Activated CD4-positive, alpha-beta T cell treated with anti-CD3 and anti-CD28 coated beads, Interleukin-2, amount 50 U/mL, for 1 hour (primary cell): ENCODE measurements around the gene NUBPL.
"Not testable (repeated sequence)": the region's sequence is repeated elsewhere in the genome, so short reads cannot be mapped to it uniquely, and the experiment has no call there.

Experiments
- DNase-seq: peaks from one replicate; pipeline ENCODE4 v3.0.0-alpha.2; 2020

Gene NUBPL

DNA sequence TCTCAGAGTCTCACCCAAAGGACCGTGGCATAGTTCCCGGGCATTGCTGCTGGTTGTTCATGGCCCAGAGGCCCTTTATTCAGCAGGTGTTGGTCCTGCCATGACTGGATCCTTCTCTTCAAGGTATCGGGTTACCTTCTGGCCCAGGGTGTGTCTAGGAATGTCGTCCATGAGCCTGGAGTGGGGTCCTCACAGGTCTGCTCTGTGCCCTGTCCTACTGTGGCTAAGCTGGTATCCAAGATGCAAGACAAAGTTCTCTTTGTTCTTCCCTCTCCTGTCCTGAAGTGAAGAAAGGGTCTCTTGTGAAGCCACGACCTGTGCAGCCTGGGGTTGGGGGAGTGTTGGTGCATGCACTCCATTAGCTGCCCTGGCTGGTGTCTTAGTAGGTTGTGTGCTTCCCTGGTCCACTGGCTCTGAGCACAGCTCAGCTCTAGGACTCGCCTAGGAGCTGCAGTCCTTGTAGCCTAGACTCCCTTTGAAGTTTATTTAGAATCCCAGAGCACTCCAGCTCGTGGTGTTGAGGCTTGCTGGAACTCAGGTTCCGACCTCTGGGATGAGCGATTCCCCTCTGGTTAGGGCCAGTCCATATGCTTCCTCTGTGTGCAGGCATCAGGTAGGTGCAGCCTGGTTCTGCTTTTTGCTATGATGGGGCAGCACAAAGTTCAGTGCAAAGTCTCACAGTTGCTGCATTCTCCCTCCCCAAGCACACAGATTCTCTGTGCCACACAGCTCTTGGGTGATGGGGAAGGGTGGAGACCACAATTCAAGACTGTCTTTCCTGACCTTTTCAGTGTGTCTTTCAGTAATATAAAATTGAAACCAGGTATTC lies 117.4 kb downstream of the NUBPL start:
- DNase-seq: no peak

DNA sequence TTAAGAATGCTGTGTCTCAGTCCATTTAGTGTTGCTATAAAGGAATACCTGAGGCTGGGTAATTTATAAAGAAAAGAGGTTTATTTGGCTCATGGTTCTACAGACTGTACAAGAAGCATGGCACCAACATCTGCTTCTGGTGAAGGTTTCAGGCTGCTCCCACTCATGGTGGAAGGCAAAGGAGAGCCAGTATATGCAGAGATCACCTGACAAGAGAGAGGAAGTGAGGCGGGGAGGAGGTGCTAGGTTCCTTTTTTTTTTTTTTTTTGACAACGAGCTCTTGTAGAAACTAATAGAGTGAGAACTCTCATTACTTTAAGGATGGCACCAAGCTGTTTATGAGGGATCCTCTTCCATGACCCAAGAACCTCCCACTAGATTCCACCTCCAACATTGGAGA lies 121.6 kb downstream of the NUBPL start:
- no peak for DNase-seq

DNA sequence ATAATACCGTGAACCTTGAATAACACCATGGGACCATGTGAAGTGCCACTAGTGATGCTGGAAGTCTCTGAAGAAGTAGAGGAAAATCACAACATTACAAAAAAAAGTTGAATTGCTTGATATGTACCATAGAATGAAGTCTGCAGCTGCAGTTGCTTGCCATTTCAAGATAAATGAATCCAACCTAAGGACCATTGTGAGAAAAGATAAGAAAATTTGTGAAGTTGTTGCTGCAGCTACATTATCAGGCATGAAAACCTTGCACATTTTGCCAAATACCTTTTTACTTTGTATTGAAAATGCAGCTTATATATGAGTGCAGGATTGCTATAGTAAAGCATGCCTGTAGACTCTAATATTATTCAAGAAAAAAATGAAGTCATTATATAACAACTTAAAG lies 126.5 kb downstream of the NUBPL start:
- no peak for DNase-seq

DNA sequence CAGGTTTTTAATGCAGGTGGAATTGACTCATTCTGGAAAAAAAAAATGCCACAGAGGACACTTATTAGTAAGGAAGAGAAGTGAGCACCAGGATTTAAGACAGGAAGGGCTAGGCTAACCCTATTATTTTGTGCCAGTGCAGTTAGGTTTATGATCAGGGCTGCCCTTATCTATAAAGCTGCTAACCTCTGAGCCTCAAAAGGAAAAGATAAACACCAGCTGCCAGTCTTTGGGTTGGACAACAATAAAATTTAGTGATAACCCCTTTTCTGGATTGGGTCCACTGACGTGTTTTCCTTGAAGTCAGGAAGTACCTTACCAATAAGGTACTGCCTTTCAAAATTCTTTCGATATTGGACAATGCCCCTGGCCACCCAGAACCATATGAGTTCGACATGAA lies 128.9 kb downstream of the NUBPL start:
- no peak for DNase-seq

DNA sequence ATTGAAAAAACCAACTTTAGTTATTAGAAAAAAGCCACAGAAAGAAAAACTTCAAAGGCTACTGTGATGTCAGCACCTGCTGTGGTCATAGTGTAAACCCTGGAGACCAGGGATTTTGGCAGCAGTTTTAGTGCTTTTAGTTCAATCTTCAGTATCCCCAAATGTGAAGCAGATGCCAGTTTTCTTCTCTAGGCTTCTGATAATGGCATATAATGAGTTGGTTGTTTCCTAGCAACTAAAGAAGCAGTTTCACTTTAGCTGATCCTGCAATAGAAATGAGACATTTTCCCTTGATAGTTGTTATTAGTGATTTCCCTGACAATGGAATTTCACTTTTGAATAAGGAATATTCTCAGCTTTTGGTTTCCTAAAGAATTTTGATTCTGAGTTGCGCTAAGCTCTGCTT lies 131.2 kb downstream of the NUBPL start:
- no peak for DNase-seq

DNA sequence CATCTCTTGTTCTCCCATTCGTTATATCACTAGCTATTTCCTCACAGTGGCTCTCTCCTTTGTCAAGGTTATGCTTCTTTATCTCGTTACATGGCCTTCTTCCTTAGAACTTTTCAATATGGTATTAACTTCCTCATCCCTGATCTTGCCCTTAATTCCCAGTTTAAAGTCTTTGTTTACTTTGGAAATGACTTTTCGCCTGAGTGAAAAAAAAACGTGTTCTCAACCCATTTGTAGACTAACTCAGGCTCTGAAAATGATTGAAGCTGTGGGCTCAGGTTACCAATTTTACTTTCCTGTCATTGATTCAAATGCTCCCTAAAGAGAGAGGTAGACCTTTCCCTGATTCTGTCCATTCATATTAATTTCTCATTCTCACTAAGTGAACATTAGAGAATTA lies 135.2 kb downstream of the NUBPL start:
- no peak for DNase-seq

DNA sequence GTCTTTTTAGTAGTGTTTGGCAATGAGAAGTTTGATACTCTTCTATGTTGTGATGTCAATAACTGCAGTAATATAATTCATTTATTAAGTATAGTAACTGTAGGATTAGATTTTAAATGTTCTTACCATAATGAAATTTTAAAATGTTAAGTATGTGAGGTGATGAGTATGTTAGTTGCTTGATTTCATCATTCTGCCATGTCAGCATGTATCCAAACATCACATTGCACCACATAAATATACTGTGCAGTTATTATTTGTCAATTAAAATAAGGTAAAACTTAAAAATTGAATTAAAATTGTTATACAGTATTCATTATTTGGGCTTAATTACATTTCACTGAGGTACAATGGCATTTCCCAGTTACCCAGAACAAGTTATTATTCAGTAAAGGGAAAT lies 138.6 kb downstream of the NUBPL start:
- DNase-seq: no peak

DNA sequence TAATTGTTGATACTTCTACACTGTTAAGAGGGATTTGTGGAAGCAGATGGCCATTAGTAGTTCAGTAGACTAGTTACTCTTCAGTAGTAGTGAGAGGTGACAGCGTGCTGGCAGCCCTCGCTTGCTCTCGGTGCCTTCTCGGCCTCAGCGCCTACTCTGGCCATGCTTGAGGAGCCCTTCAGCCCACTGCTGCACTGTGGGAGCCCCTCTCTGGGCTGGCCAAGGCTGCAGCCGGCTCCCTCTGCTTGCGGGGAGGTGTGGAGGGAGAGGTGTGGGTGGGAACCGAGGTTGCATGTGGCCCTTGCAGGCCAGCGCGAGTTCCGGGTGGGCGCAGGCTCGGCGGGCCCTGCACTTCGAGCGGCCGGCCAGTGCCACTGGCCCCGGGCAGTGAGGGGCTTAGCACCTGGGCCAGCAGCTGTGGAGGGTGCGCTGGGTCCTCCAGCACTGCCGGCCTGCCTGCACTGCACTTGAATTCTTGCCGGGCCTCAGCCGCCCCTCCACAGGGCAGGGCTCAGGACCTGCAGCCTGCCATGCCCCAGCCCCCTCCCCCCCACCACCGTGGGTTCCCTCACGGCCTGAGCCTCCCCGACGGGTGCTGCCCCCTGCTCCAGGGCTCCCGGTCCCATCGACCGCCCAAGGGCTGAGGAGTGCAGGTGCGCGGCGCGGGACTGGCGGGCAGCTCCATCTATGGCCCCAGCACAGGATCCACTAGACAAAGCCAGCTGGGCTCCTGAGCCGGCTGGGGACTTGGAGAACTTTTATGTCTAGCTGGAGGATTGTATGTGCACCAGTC lies 139.3 kb downstream of the NUBPL start:
- no peak for DNase-seq

DNA sequence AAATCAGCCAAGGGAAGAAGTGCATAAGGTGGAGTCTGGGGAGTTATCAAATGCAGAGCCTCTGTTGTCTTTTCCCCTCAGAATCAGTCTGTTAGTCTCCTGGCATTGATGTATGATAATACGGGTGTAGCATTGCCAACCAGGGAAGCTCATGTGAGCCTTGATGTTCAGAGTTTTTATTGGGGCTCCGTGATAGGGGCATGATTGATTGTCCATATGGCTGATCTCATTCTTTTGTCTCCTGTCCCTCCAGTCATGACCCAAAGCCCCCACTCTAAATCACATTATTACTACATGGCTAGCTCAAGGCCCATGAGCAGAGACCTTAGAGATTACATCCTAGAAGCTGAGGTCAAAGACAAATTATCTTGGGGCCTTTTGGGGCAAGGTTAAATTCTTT lies 140.9 kb downstream of the NUBPL start:
- DNase-seq: no peak

DNA sequence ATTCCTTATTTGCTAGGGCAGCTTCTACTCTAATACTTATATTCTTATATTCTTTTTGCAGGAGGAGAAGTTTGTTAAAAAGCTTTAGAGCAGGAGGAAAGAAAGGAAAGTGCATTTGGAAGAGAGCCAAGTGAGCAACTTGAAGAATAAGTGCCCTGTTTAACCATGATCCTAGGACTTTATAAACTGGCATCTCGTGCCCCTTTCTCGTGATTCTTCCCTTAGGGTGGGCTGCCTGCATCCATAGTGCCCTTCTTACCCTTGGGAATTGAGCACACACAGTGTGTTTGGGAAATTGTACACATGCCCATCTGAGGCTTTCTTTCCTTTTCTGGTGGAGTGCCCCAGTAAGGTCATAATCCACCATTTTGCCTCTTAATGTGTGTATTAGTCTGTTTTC lies 141.9 kb downstream of the NUBPL start:
- no peak for DNase-seq

DNA sequence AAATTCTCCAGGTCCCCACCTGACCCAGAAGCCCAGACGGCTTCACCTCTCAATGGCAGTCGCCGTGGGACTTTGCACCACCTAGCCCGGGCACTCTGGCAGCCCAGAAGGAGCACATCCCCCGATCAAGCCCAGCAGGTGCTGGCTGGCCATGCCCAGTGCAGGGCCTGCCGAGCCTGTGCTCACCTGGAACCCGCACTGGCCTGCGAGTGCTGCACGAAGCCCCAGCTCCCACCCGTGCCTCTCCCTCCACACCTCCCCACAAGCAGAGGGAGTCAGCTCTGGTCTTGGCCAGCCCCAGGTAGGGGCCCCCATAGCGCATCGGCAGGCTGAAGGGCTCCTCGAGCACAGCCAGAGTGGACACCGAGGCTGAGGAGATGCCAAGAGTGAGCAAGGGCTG lies 144.5 kb downstream of the NUBPL start:
- no peak for DNase-seq

DNA sequence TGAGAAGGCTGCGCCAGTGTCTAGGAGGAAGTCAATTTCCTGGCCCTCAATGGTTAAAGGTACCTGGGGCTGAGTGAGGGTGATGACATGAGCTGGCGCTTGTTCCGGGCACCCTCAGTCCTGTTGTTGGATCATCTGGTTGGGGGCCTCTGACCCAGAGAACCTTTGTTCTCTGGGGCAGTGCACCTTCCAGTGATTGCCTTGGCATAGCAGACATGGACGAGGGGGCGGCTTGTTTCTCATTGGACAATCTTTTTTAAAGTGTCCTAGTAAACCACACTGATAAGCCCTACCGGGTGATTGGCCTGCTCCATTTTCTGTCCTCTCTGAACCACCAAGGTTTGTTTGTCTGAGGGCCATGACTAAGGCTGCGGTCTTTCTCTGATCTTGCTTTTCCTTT lies 147.5 kb downstream of the NUBPL start:
- DNase-seq: not testable (repeated sequence)

DNA sequence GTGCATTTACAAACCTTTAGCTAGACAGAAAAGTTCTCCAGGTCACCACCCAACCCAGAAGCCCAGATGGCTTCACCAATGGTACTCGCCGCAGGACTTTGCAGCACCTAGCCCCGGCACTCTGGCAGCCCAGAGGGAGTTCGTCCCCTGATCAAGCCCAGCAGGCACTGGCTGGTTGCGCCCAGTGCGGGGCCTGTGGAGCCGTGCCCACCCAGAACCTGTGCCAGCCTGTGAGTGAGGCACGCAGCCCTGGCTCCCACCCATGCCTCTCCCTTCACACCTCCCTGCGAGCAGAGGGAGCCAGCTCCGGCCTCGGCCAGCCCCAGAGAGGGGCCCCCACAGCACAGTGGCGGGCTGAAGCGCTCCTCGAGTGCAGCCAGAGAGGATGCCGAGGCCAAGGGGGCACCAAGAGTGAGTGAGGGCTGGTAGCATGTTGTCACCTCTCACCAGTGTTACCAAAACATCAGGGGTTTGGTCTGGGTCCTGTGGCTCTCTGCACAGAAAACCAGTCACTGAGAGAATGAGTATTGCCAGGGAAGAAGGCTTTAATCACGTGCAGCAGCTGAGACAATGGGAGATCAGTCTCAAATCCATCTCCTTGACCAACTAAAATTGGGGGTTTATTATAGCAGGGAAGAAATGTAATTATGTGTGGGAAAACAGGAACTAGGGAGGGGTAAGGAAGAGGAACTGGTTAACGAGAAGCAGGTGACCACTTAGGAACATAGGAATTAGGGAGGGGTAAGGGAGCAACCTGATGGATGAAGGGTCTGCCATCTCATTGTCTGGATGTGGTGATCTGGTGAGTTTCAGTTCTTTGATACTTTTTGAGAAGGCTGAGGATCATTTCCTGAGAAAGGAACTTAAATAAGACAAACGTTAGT lies 151.3 kb downstream of the NUBPL start:
- no peak for DNase-seq

DNA sequence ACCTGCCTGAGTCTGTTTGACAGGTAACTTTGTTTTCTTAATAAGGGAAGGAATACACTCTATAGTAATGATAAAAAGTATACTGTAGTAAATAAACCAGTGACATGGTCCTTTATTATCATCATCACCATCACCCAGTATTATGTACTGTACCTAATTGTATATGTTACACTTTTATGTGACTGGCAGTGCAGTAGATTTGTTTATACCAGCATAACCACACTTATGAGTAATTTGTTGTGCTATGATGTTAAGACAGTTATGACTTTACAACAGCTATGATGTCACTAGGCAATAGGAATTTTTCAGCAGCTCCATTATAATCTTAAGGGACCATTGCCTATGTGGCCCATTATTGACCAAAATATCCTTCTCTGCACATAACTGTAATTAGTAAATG lies 155.0 kb downstream of the NUBPL start:
- DNase-seq: no peak

DNA sequence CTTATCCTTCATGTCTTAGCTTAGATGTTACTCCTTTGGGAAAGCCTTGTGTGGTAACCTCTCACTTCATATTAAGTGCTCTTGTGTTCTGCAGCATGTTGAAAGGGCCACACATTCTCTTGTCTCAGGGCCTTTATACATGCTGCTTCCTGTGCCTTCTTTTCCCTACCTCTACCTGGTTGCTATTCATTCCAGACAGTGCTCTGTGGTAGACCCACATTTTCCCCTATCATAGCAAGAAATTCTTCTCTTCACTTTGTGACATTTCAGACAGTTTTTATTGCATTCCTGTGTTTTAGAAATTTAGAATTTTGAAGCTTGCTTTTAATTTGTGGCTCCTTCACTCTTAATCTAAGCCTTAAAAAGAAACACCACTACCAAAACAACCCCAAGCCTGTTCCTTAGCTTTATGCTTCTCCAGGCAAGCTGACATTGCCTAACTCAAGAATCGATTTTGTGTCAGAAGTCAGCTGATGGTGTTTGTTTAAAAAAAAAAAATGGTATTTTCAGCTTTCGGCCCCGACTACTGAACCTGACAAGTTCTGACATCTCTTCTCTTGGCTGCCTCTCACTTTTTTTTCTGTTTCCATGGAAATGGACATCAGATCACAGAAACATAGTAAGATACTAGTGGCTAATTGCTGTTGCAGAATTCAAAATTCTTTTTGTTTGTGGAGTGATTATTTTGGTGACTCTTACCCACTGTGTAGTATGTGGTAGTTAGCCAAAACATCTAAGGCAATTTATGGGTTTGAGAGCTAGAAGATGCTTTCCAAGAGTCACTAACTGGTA lies 156.3 kb downstream of the NUBPL start:
- DNase-seq: no peak

DNA sequence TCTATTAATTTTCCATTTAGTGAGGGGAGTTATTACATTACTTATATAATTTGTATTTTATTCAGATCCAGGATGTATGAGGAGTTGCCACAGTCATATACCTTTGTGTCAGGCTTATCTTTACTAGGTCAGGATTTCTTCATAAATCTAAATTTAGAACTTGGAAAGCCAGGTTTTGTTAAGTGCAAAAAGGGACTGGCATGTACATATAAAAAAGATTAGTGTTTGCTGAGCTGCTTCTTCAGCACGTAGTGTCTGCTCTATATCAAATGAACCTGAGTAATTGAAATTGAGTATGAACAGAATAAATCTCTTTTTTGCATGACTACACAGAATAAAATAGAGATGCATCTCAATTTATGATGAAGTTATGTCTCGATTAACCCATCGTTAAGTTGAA lies 157.4 kb downstream of the NUBPL start:
- DNase-seq: no peak

DNA sequence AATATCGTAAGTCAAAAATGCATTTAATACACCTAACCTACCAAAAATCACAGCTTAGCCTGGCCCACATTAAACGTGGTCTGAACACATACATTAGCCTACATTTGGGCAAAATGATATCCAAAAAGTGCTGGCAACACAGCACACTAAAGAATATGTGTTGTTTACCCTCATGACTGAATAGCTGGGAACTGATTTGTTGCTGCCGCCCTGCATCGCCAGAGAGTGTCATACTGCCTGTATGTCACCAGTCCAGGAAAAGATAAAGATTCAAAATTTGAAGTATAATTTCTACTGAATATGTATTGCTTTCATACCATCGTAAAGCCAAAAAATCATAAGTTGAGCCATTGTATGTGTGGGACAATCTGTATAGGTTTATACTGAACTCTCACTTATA lies 157.8 kb downstream of the NUBPL start:
- DNase-seq: no peak

DNA sequence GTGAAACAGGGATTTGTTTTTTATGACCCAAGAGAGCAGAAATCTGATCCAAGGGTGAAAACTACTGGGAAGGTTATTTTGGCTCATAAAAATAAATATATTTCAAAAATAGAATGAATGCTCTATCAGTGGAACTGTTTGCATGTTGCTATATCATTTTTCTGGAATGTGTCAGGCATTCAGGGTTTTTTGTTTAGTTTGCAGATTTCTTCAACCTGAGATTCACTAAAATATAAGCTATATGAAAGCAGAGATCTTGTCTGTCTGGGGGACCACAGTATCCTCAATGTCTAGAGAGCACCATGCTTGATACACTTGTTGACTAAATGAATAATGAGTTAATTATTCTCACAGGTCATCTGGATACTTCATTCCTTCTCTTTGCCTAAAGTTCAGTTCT lies 165.1 kb downstream of the NUBPL start:
- no peak for DNase-seq

DNA sequence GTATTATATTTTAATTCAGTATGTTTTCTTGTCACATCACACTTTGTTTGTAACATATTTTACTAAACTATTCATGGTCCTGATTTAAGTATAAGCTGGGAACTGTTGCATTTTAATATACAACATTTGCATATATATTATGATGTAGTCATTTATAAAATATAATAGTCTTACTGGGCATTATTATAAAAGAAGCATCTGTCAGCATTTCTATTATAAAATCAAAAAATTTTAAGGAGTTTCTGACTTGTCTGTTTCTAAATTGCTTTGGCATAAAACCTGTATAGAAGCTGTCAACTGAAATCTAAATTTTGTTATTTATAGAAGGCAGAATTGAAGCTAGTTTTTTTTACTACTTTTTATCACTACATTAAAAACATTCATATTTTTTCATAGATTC lies 166.6 kb downstream of the NUBPL start:
- no peak for DNase-seq

DNA sequence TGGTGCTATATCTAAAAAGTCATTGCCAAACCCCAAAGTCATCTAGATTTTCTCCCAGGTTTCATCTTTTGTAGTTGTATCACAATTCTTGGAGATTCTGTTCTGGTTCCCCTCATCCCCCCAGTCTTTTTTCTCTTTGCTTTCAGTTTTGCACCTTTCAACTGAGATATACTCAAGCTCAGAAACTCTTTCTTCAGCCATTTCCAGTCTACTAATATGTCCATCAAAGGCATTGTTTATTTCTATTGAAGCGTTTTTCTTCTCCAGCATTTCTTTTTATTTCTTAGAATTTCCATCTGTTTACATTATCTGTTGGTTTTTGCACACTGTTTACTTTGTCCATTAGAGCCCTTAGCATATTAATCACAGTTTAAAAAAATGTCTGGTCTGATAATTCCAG lies 179.5 kb downstream of the NUBPL start:
- no peak for DNase-seq

DNA sequence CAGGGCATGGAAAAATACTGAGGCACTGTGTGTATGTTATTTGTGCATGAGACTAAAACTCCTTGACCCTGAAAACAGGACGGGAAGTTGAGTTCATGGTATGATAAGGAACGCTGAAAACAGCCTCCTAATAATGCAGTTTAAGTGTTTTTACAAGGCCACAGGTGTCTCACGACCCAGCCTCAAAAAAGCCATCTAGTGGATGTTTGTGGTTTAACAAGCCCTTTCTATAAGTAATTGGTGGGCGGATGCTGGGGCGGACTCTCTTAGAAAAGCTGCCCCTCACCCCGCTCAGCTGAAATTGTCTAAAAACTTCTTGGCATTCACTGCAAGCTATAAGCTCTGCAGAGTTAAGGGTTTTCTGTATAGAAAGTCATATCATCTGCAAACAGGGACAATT lies 184.5 kb downstream of the NUBPL start:
- no peak for DNase-seq

DNA sequence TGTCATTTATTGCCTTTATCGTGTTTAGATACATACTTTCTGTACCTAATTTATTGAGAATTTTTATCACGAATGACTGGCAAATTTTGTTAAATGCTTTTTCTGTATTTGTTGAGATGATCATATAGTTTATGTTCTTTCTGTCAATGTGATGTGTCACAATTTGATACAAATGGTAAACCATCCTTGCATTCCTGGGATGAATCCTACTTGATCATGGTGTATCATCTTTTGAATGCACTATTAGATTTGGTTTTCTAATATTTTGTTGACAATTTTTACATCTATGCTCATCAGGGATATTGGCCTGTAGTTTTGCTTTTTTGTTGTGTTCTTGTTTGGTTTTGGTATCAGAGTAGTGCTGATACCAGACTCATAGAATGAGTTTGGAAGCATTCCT lies 185.1 kb downstream of the NUBPL start:
- DNase-seq: no peak

DNA sequence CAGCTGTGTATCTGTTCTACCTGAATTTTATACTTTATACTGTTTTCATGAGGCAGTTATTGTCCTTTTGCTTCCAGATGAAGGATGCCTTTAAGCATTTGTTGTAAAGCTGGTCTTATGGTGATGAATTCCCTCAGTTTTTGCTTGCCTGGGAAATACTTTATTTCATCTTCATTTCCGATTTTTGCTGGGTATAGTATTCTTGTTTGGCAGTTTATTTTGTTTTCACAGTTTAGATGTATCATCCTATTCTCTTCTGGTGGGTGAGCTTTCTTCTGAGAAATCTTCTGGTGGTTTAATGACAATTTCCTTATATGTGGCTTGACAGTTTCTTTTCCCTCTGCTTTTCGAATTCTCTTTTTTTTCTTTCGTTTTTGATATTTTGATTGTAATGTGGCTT lies 188.1 kb downstream of the NUBPL start:
- DNase-seq: no peak
